ENCODE measurements around the gene SIRT7.
"Not testable (repeated sequence)": the region's sequence is repeated elsewhere in the genome, so short reads cannot be mapped to it uniquely, and the experiment has no call there.

The SIRT7 gene

GRCh38 chr17:81918832-81919545 is 1.0 kb upstream of the SIRT7 start:
- no peak for FAIRE-seq

- not testable (repeated sequence) for FAIRE-seq
These were observed 325 bp upstream of the SIRT7 start for GRCh38 chr17:81918333-81918669.

GRCh38 chr17:81916234-81917001 is 1.6 kb downstream of the SIRT7 start:
- peak; percentile 93 for FAIRE-seq

- no peak for FAIRE-seq
These were observed 2.6 kb downstream of the SIRT7 start for GRCh38 chr17:81915331-81915730.

GRCh38 chr17:81914103-81914850 is 3.7 kb downstream of the SIRT7 start:
- FAIRE-seq: no peak

- FAIRE-seq: no peak
These were observed 4.4 kb downstream of the SIRT7 start for GRCh38 chr17:81913394-81914102.

- no peak for FAIRE-seq
These were observed 5.3 kb downstream of the SIRT7 start for GRCh38 chr17:81912441-81913309.

- no peak for FAIRE-seq
These were observed 6.0 kb downstream of the SIRT7 start for GRCh38 chr17:81911969-81912368.

- FAIRE-seq: no peak
These were observed 6.6 kb downstream of the SIRT7 start, which contains the start of gene PCYT2 for GRCh38 chr17:81911277-81911961. Gene PCYT2, minus strand, starts transcription at chr17:81911399. Its CDS starts 44 bp downstream, at chr17:81911355.

GRCh38 chr17:81910840-81911276 is 7.1 kb downstream of the SIRT7 start:
- FAIRE-seq: no peak

GRCh38 chr17:81909966-81910839 is 7.8 kb downstream of the SIRT7 start:
- FAIRE-seq: no peak

GRCh38 chr17:81909231-81909630 is 8.7 kb downstream of the SIRT7 start:
- FAIRE-seq: no peak

GRCh38 chr17:81908793-81909192 is 9.2 kb downstream of the SIRT7 start:
- no peak for FAIRE-seq

- no peak for FAIRE-seq
These were observed 10.5 kb downstream of the SIRT7 start for GRCh38 chr17:81907219-81908145.

- FAIRE-seq: no peak
These were observed 11.3 kb downstream of the SIRT7 start for GRCh38 chr17:81906476-81907218.

- FAIRE-seq: no peak
These were observed 12.0 kb downstream of the SIRT7 start for GRCh38 chr17:81905993-81906392.

GRCh38 chr17:81905424-81905875 is 12.5 kb downstream of the SIRT7 start:
- FAIRE-seq: no peak

Measured in G401.6 (cell line).